ENCODE results near the gene DYNC1I2. TPM values are rescaled to one million over a fixed set of nuclear protein-coding genes. Genes with fewer than 3 reads are reported as not detected.
"Not testable (repeated sequence)": the region's sequence is repeated elsewhere in the genome, so short reads cannot be mapped to it uniquely, and the experiment has no call there.

DYNC1I2 gene
- total RNA-seq, 2 experiments from 2014 or later: 47.3 to 48.4 TPM

GRCh38 chr2:171709011-171709685 is 21.9 kb downstream of the DYNC1I2 start:
- POLR2A ChIA-PET: no interaction called here
- CTCF ChIA-PET: no interaction called here

- ChIA-PET POLR2A (interaction anchor here (0.5 kb wide), 1 partner anchor 10 kb away, joined by 6 read pairs; no protein-coding TSS in a partner anchor), CTCF (no interaction called here)
Measured at GRCh38 chr2:171711351-171711750, 24.1 kb downstream of the DYNC1I2 start.

- ChIA-PET POLR2A (no interaction called here), CTCF (no interaction called here)
Measured at GRCh38 chr2:171712051-171712450, 24.8 kb downstream of the DYNC1I2 start.

GRCh38 chr2:171718720-171719119 is 31.5 kb downstream of the DYNC1I2 start:
- CTCF ChIA-PET: no interaction called here
- POLR2A ChIA-PET: no interaction called here

- CTCF ChIA-PET: no interaction called here
- POLR2A ChIA-PET: interaction anchor here (0.7 kb wide), 1 partner anchor 144 kb away, joined by 5 read pairs; no protein-coding TSS in a partner anchor
Measured at GRCh38 chr2:171719660-171720059, 32.4 kb downstream of the DYNC1I2 start.

GRCh38 chr2:171723716-171724683 is 36.7 kb downstream of the DYNC1I2 start:
- ChIA-PET CTCF (interaction anchor here (0.6 kb wide), 1 partner anchor 30 kb away, joined by 3 read pairs; no protein-coding TSS in a partner anchor), POLR2A (no interaction called here)

GRCh38 chr2:171726847-171727450 is 39.7 kb downstream of the DYNC1I2 start:
- CTCF ChIA-PET: no interaction called here

GRCh38 chr2:171728989-171729951 is 42.0 kb downstream of the DYNC1I2 start:
- ChIA-PET POLR2A (no interaction called here), CTCF (no interaction called here)

More at GRCh38 chr2:171726847-171727450, 39.7 kb downstream of the DYNC1I2 start:
- POLR2A ChIA-PET: no interaction called here

GRCh38 chr2:171729952-171730317 is 42.7 kb downstream of the DYNC1I2 start:
- ChIA-PET POLR2A (no interaction called here), CTCF (no interaction called here)

- ChIA-PET CTCF (interaction anchor here (0.6 kb wide), 1 partner anchor 21 kb away, joined by 3 read pairs; no protein-coding TSS in a partner anchor), POLR2A (no interaction called here)
Measured at GRCh38 chr2:171735991-171736710, 48.9 kb downstream of the DYNC1I2 start.

GRCh38 chr2:171741189-171741588 is 53.9 kb downstream of the DYNC1I2 start:
- ChIA-PET CTCF (interaction anchor here (0.6 kb wide), 1 partner anchor 13 kb away, joined by 3 read pairs; no protein-coding TSS in a partner anchor), POLR2A (no interaction called here)

GRCh38 chr2:171742760-171743159 is 55.5 kb downstream of the DYNC1I2 start:
- ChIA-PET CTCF (no interaction called here), POLR2A (no interaction called here)

- POLR2A ChIA-PET: no interaction called here
- CTCF ChIA-PET: no interaction called here
Measured at GRCh38 chr2:171745141-171745540, 57.9 kb downstream of the DYNC1I2 start.

GRCh38 chr2:171745806-171746205 is 58.5 kb downstream of the DYNC1I2 start:
- POLR2A ChIA-PET: no interaction called here
- CTCF ChIA-PET: no interaction called here

GRCh38 chr2:171747371-171747770 is 60.1 kb downstream of the DYNC1I2 start:
- ChIA-PET POLR2A (no interaction called here), CTCF (no interaction called here)

- ChIA-PET CTCF (interaction anchor here (0.6 kb wide), 2 partner anchors 13 to 31 kb away, joined by 3 read pairs; no protein-coding TSS in a partner anchor), POLR2A (no interaction called here)
Measured at GRCh38 chr2:171754254-171754939, 67.1 kb downstream of the DYNC1I2 start.

- CTCF ChIA-PET, POLR2A ChIA-PET: not testable (repeated sequence)
Measured at GRCh38 chr2:171758762-171759161, 71.5 kb downstream of the DYNC1I2 start.

- CTCF ChIA-PET: interaction anchor here (0.7 kb wide), 1 partner anchor 735 kb away, joined by 3 read pairs; no protein-coding TSS in a partner anchor
- POLR2A ChIA-PET: not testable (repeated sequence)
Measured at GRCh38 chr2:171761176-171761575, 73.9 kb downstream of the DYNC1I2 start.

Data from activated CD8-positive, alpha-beta memory T cell treated with anti-CD3 and anti-CD28 coated beads for 36 hours (primary cell).